NCI-H524 treated with DMSO at 0.1 percent for 48 hours (cell line): ENCODE data around the gene TRIM27.
A peak's percentile ranks its signal among the peaks of the same experiment; 100 is the strongest.
"Not testable (repeated sequence)": the region's sequence is repeated elsewhere in the genome, so short reads cannot be mapped to it uniquely, and the experiment has no call there.

Source experiments
- DNase-seq: peaks from one replicate; lab custom pipeline; 2025; lab: John Stamatoyannopoulos, UW

The TRIM27 gene

GRCh38 chr6:28896505-28897368 is 27.0 kb downstream of the TRIM27 start:
- no peak for DNase-seq

GRCh38 chr6:28895131-28895812 is 28.5 kb downstream of the TRIM27 start:
- DNase-seq, result peak; percentile 75

GRCh38 chr6:28893172-28893799 is 30.5 kb downstream of the TRIM27 start:
- no peak for DNase-seq

GRCh38 chr6:28892525-28892924 is 31.3 kb downstream of the TRIM27 start:
- no peak for DNase-seq

- no peak for DNase-seq
Observed at GRCh38 chr6:28887796-28888496, 35.8 kb downstream of the TRIM27 start.

GRCh38 chr6:28886079-28886439 is 37.7 kb downstream of the TRIM27 start:
- DNase-seq, result no peak

- no peak for DNase-seq
Observed at GRCh38 chr6:28884423-28885131, 39.2 kb downstream of the TRIM27 start.

- no peak for DNase-seq
Observed at GRCh38 chr6:28880894-28881780, 42.6 kb downstream of the TRIM27 start.

- DNase-seq, result no peak
Observed at GRCh38 chr6:28880519-28880893, 43.3 kb downstream of the TRIM27 start.

GRCh38 chr6:28876710-28877109 is 47.1 kb downstream of the TRIM27 start:
- no peak for DNase-seq

- no peak for DNase-seq
Observed at GRCh38 chr6:28875191-28875747, 48.5 kb downstream of the TRIM27 start.

GRCh38 chr6:28872157-28872817 is 51.5 kb downstream of the TRIM27 start:
- not testable (repeated sequence) for DNase-seq

GRCh38 chr6:28871335-28872156 is 52.2 kb downstream of the TRIM27 start:
- DNase-seq, result no peak

- DNase-seq, result no peak
Observed at GRCh38 chr6:28868873-28869272, 54.9 kb downstream of the TRIM27 start.

GRCh38 chr6:28867086-28867409 is 56.7 kb downstream of the TRIM27 start:
- peak; percentile 49 for DNase-seq

GRCh38 chr6:28866205-28867085 is 57.3 kb downstream of the TRIM27 start:
- DNase-seq, result peak; percentile 68

GRCh38 chr6:28865401-28866204 is 58.2 kb downstream of the TRIM27 start:
- DNase-seq, result peak; percentile 39
